Astrocyte of the cerebellum (primary cell): ENCODE results near the gene TMUB2.

ENCODE experiments used
- DNase-seq: peaks from one replicate; pipeline ENCODE4 v3.0.0-alpha.2; 2011; ENCODE audit warnings: low read depth
- H3K4me3 ChIP-seq: 2 replicates; pipeline ENCODE4 v1.5.1; 2011; ENCODE audit warnings: mild to moderate bottlenecking, low read depth, low read length, moderate library complexity
- in situ Hi-C: cut with HindIII; loops from 2 replicates; pipeline ENCODE4 v1.10.0; 2017; ENCODE audit warnings: low sequenced_read_pairs
- TF ChIP-seq, protein P1 (sequence below): IDR thresholded peaks from 2 replicates; pipeline ENCODE4 v1.5.1; 2012; ENCODE audit warnings: low read length, low read depth, moderate library complexity, mild to moderate bottlenecking; ENCODE audit errors: missing control alignments

Gene TMUB2

DNA sequence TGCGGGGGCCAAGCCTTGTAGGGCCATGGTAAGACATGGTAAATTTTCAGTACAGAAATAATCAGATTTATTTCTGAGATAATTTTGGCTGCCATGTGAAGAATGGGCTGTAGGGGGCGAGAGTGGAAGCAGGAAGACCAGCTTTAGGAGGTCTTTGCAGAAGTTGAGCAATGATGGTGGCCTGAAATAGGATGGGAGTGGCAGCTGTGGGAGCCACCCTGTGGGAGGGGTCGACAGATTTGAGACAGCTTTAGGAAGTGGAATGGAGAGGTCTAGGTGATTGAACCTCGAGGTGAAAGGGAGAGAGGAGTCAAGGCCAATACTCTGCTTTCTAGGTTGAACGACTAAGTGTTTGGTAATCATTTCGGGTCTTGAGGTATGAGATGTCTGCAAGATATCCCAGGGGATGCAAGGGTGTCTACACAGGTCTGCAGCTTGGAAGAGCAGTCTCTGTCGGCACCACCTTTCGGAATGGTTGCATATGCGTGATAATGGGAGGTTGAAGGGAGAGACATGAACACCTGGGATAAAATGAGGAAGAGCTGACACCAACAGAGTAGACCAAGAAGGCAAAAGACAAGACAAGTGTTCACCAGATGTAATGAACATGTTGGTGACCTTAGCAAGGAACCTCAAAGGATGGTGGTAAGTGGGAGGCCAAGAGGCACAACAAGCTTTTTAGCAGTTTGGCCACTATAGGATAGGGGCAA lies 17.1 kb downstream of the TMUB2 start:
- in situ Hi-C loops: loop anchor here (10.0 kb wide), 1 partner anchor 51 kb away; no protein-coding TSS in a partner anchor
- H3K4me3 ChIP-seq: no peak overlapping the region
- TF ChIP-seq, protein P1, sequence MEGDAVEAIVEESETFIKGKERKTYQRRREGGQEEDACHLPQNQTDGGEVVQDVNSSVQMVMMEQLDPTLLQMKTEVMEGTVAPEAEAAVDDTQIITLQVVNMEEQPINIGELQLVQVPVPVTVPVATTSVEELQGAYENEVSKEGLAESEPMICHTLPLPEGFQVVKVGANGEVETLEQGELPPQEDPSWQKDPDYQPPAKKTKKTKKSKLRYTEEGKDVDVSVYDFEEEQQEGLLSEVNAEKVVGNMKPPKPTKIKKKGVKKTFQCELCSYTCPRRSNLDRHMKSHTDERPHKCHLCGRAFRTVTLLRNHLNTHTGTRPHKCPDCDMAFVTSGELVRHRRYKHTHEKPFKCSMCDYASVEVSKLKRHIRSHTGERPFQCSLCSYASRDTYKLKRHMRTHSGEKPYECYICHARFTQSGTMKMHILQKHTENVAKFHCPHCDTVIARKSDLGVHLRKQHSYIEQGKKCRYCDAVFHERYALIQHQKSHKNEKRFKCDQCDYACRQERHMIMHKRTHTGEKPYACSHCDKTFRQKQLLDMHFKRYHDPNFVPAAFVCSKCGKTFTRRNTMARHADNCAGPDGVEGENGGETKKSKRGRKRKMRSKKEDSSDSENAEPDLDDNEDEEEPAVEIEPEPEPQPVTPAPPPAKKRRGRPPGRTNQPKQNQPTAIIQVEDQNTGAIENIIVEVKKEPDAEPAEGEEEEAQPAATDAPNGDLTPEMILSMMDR: peak; percentile 79
- DNase-seq: no peak

DNA sequence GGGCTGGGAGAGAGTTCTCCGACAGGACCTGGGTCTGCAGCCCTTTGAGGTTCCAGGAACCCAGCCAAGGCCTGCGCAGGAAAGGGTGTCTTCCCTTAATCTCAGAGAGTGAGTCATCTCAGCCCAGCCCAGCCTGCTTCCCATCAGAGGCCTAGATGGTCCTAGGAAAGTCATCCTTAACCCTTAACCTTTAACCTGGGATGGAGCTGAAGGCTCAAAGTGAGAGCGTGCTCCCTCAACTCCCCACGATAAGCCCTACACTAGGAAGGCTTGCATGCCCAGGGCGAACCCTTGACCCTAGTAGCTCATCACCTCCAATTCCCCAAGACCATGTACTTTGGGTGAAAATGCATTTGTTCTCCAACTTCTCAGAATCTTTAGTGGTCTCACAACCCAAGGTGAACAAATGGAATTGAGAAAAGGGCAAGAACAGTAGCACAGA lies 17.7 kb downstream of the TMUB2 start:
- H3K4me3 ChIP-seq: no peak overlapping the region
- DNase-seq: no peak
- in situ Hi-C loops: loop anchor here (10.0 kb wide), 1 partner anchor 50 kb away; no protein-coding TSS in a partner anchor
- TF ChIP-seq, protein P1: no peak

DNA sequence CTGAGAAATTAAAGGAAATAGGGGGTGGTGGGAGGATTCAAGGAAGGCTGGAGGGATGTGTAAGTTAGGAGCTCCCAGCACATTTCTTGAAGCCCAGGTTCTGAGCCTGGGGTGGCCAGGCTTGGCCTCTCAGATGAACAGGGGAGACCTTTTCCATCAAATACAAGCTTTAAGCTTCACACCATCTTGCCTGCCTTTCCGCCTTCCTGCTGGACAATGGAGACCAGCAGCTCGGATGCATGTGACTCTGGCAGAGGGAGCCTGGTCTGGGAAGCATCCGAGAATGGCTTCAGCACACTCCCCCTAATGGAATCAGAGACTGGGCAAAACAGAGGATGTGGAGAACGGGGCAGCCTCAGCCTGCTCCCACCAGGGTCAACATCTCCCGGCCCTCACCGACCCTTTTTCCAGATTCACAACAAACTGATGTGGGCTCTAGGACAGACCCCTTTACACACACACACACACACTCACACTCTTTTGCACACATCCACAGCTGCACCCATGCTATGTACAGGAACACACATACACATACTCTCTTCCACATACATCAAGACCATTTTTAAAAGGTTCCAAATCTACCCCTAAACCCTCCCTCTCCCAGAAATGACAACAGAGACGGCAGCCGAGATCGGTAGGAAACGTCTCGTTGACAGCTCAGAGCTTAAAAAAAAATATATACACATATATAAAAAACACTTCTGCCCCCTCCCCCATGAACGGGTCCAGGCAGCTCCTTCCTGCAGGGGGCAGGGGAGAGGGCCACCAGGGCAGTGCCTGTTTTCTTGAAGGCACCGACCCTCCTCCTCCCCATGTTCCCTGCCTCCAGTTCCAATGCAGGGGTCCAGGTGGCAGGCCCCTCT lies 19.4 kb downstream of the TMUB2 start:
- no peak for DNase-seq
- TF ChIP-seq, protein P1: peak; percentile 34
- no peak overlapping the region for H3K4me3 ChIP-seq
- in situ Hi-C loops: loop anchor here (5.0 to 10.0 kb wide), 2 partner anchors 49 to 106 kb away; no protein-coding TSS in a partner anchor

DNA sequence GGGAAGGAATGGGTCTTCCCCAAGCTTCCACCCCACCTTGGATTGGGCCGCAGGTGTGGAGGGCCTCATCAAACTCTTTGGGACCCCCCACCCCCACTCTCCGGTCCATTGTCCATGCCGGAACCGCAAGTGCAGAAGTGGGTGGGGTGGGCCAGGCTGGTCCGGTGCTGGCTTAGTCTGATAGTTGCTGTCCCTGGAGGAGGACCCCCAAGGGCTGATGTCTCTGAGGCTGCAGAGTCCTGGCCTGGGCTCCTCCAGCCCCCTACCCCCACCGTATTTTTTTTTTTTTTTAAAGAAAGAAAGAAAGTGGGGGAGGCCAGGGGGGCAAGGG lies 20.0 kb downstream of the TMUB2 start:
- DNase-seq: no peak
- TF ChIP-seq, protein P1: no peak
- in situ Hi-C loops: loop anchor here (5.0 to 10.0 kb wide), 2 partner anchors 48 to 106 kb away; no protein-coding TSS in a partner anchor
- H3K4me3 ChIP-seq: no peak overlapping the region

DNA sequence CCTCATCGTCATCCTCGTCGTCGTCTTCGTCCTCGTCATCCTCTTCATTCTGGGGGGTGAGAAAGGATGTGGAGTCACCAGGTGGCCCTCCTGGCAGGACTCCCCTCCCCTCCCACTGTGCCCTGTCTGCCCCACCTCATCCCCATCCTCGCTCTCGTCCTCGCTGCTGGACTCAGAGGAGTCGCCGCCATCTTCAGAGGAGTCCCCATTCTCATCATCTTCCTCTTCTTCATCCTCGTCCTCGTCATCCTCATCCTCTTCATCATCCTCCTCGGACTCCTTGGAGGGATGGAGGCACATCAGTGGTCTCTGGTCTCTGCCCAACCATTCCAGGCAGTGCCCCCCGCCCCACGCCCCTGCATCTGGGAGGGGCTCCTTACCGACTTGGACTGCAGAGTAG lies 20.5 kb downstream of the TMUB2 start:
- no peak for DNase-seq
- TF ChIP-seq, protein P1: no peak
- no peak overlapping the region for H3K4me3 ChIP-seq
- in situ Hi-C loops: loop anchor here (5.0 to 10.0 kb wide), 2 partner anchors 47 to 105 kb away; no protein-coding TSS in a partner anchor

DNA sequence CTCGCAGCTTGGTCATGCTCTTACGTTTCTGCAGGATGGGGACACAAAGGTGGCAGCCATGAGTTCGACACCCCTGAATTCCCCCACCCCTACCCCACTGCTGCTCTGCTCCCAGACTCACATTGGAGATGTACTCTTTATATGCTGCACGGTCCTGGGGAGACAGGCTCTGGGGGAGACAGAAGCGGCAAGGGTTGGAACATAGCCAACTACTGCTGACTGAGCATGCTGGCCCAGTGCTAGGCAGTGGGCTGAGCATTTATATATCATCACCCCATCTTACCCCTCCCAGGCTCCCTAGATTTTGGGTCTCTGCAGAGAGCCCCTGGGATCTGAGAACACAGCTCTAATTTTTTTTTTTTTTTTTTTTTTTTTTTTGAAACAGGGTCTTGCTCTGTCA lies 21.0 kb downstream of the TMUB2 start:
- in situ Hi-C loops: loop anchor here (5.0 to 10.0 kb wide), 2 partner anchors 47 to 105 kb away; no protein-coding TSS in a partner anchor

More for the DNA sequence above, 21.0 kb downstream of the TMUB2 start:
- no peak for DNase-seq
- TF ChIP-seq, protein P1: no peak
- no peak overlapping the region for H3K4me3 ChIP-seq
